ENCODE results near the gene MOV10L1.
"Not testable (repeated sequence)": the region's sequence is repeated elsewhere in the genome, so short reads cannot be mapped to it uniquely, and the experiment has no call there.

MOV10L1 gene

DNA sequence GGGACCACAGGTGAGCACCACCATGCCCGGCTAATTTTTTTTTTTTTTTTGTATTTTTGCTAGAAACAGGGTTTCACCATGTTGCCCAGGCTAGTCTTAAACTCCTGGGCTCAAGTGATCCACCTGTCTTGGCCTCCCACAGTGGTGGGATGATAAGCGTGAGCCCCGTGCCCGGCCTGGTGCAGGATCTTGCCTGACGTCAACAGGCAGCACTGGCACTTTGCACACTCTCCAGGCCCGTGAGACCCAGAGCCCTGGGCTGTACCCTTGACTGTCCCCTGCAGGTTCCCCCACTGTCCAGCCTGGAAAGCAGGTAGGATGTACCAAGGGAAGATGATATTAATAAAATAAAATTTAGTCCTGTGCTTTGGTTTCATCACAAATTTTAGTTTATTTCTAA lies 51.7 kb downstream of the MOV10L1 start:
- DNase-seq: no peak

- DNase-seq: no peak
Observed at GRCh38 chr22:50141891-50142363, 52.1 kb downstream of the MOV10L1 start.

DNA sequence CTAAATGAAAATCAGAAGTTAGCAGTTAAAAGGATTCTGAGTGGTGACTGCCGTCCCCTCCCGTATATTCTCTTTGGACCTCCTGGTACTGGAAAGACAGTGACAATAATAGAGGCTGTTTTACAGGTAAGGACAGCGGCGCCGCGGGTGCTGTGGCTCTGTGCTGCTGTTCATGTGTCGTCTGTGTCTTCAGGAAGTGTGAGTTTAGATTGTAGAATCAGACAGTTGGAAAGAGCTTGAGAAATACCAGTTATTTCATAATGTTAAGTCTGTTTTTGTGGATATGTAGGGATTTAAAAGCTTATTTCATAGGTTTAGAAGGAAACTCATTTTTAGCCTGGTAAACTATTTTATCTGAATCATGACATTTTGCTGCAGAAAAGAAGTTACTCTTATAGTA lies 53.3 kb downstream of the MOV10L1 start:
- no peak for DNase-seq

DNA sequence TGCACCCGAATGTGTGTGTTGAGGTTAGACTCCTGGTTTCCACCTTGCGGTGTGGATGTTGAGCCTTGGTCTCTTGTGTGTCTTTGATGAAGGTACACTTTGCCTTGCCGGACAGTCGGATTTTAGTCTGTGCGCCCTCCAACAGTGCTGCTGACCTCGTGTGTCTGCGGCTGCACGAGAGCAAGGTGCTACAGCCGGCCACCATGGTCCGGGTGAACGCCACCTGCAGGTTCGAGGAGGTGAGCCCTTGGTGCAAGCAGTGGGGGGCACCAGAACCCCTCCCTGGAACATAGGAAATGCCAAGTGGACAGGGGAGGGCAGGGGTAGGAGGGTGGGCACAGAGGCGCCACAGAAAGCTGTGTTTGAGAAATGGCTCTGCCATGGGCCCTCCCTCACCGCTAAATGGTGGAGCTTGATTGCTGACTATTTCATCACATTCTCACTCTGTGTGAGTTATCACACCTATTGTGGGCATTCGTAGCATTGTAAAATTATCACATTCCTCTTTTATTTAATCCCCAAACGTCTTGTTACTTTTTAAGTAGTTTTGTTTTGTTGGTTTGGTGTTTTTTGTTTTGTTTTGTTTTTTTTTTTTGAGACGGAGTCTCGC lies 54.3 kb downstream of the MOV10L1 start:
- no peak for DNase-seq

DNA sequence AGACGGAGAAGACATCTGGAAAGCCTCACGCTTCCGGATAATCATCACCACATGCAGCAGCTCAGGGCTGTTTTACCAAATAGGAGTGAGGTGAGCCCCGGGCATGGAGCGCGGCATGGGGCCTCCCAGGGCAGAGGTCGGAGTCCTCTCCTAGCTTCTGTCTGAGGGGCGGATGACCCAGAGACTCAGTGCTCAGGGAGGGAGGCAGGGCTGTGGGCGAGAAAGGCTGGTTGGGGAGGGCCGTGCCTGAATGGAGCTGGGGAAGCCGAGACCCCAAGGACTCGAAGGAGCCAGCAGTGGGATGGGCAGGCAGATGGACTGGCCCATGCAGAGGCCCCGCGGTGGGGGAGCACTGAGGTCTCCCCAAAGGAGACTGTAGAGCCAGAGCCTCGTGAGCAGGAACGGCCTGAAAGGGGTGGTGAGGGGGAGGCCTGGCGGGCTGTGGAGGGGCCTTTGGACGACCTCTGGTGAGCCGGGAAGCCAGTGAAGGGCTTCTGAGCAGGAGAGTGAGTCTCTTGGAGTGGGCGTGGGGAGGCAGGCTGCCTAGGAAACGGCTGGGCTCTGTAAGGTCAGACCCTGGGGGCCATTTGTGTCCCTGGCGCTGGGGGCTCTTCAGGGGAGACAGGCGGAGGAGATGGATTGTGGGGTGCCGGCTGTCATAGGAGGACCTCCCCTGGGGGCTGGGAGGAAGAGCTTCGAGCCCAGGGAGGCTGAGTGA lies 56.1 kb downstream of the MOV10L1 start:
- no peak for DNase-seq

GRCh38 chr22:50146439-50147238 lies 56.8 kb downstream of the MOV10L1 start:
- peak; percentile 66 for DNase-seq

DNA sequence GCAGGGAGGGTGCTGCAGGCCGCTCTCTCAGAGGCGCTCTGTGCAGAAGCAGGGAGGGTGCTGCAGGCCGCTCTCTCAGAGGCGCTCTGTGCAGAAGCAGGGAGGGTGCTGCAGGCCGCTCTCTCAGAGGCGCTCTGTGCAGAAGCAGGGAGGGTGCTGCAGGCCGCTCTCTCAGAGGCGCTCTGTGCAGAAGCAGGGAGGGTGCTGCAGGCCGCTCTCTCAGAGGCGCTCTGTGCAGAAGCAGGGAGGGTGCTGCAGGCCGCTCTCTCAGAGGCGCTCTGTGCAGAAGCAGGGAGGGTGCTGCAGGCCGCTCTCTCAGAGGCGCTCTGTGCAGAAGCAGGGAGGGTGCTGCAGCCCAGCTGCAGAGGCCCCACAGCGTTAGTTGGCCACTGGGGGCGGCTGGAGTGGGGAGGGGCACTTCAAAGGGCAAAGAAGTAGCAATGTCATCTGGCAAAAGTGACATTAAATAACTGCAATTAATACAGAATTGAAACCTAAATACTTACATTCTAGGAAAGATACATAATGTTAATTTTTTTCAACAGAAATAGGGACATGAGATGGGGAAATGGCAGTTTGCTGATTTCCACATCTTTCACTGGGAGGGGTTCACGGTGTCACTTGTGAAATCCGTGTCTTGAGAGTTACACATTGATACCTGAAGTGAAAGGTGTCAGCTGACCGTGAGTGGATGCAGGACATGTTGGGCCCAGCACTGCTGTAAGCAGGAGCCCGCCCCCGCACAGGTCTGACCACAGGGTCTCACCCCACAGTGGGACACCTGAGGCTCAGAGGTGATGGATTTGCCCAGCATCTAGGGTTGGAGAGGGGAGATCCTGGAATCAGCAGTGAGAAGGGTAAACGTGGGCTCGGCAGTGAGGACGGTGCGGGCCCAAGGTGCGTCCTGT lies 57.7 kb downstream of the MOV10L1 start:
- not testable (repeated sequence) for DNase-seq

DNA sequence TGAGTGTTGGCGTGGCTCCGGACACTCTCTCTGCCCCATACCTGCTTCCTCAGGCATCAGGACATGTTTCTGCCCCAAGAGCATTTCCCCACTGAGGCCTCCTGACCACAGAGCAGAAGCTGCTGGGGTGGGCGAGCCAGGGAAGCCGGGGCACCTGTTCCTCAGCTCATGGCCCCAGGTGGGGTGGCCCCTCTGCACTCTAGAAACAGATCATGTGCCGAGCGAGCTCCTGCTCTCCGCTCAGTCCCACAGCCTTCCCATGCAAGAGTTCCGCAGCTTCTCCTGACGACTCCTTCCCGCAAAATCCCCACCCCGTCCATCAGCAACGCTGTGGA lies 58.3 kb downstream of the MOV10L1 start:
- no peak for DNase-seq

DNA sequence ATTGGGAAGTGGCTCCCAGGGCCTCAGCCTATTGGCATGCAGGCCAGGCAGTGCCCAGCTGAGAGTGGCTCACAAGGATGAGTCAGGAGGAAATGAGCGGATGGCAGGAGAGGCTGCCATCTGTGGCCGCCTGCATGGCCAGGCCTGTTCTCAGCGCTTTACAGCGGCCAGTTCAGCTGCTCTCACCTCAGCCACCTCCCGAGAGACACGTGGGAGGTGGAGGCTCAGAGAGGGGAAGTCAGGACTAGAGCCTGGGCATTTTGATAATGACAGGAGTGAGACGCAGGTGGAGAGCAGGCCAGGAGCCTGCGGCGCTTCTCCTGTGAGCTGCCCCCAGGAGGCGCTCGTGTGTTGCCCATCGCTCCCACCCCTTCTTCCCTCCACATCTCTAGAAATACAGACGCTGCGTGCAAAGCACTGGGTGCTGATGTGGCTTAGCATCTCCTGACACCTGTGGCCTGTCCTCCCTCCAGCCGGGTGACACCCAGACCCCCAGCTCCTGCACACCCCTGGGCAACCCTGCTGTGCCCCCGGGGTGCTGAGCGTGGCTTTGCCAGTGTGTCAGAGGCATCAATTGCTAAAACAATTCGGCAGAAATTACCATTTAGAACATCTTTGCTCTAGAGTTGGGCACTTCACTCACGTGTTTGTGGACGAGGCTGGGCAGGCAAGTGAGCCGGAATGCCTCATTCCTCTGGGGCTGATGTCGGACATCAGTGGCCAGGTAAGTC lies 59.4 kb downstream of the MOV10L1 start:
- peak; percentile 64 for DNase-seq

- no peak for DNase-seq
Observed at GRCh38 chr22:50150161-50151129, 60.6 kb downstream of the MOV10L1 start.

GRCh38 chr22:50151571-50152537 lies 62.0 kb downstream of the MOV10L1 start:
- DNase-seq: no peak

DNA sequence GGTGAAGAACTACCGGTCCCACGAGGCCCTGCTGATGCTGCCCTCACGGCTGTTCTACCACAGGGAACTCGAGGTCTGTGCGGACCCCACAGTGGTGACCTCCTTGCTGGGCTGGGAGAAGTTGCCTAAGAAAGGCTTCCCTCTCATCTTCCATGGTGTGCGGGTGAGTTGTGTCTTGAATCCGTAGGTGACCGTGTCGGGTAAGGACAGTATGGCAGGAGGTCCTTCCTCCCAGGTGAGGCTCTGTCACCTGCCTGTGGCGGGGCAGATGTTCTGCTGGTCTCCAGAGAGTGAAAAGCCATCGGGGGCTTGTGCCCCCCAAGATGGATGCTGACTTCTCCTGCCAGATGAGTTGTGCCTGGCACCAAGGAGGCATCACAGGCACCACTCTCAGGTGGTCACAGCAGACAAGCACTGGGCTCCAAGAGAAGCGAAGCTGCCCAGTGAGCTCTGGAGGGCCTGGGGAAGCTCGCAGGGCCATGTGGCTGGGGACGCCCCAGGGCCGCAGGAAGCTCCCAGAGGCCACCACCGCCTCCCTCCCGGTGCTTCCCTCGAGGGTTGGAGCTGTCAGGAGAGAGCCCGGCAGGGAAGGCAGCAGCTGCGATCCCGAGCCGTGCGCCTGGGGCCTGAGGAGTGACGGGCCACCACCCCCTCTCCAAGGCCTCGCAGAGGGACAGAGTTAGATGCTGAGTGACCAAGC lies 63.4 kb downstream of the MOV10L1 start:
- DNase-seq: no peak

DNA sequence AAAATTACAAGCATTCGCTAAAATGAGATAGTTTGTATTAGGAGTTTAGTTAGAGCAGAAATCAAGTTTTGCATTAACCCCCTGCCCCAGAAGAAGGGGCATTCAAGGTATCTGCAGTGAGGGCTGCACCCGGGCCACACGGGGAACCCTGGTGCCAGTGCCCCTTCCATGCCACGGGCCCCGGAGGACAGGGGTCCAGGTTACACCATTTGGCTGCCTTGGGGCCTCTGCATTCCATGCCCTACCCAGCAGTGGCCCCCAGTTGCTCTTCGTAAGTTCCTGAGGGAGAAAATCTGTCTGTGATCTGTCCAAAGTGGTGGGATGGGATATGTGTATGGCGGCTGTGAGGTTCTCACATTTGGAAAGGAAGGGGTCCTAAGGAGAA lies 63.9 kb downstream of the MOV10L1 start:
- no peak for DNase-seq

GRCh38 chr22:50157709-50158375 lies 68.0 kb downstream of the MOV10L1 start:
- no peak for DNase-seq

DNA sequence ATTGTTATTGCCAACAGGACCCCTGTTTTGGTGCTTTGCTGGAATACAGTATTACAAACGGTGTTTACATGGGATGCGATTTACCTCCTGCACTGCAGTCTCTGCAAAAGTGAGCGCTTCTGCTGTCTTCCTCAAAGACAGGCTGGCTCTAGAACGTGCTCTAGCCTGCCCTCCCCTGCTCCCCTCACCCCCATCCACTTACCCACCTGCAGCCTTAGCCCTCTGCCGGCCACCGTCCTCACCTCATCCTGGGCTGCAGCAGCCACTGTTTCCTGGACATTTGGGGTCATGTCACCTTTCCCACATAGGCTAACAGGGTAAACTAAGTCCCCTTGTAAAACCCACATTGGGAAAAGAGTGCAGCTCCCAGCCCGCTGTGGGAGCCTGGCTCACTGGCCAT lies 71.1 kb downstream of the MOV10L1 start:
- DNase-seq: no peak

DNA sequence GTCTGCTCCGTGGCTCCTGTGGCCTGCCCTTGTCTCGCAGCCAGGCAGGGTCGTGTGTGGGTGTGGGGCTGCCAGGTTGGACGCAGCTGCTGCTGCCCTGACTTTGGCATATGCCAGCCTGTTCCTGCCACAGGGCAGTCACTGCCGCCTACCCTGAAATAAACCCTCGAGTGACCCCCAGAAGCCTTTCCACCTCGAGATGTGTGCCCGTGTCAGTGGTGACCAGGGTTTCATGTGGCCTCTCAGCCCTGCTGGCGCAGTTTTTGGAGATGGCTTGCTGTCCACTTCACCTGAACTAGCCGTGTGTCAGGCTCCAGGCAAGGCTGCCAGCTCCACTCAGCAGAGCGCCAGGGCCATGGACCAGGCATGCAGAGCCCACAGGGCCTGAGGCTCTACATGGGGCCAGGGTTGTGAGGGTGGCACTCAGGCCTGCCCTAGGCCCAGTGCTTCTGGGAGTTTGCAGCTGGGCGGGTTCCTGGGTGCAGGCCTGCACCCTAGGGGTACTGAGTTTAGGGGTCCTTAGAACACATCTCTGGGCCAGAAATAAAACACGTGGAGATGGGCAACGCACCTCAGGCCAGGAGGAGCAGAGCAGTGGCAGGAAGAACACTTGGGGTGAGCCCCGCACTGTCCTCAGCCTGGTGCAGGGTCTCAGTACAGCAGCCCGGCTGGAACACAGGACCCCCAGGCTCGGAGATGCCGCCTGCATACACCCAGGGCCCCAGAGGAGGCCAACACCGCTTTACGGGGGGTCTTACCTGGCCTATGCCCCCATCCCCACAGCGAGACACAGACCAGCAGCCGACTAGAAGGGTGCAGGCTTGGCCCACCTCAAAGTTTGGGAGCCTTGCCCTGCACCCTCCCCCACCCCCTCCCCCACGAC lies 71.9 kb downstream of the MOV10L1 start:
- no peak for DNase-seq

- no peak for DNase-seq
Observed at GRCh38 chr22:50162391-50162956, 72.7 kb downstream of the MOV10L1 start.
